Glutamatergic neuron (in vitro differentiated cells): Measurements from ENCODE around the gene C22orf39. TPM values are rescaled to one million over a fixed set of nuclear protein-coding genes. Genes with fewer than 3 reads are reported as not detected.
"Not testable (repeated sequence)": the region's sequence is repeated elsewhere in the genome, so short reads cannot be mapped to it uniquely, and the experiment has no call there.

Experiments
- DNase-seq: peaks from one replicate; pipeline ENCODE4 v3.0.0; 2022
- H3K27ac Mint-ChIP-seq: one replicate; pipeline ENCODE4 v1.8.0; 2020; ENCODE audit warnings: mild to moderate bottlenecking, mixed read lengths, inconsistent platforms; ENCODE audit not compliant: unreplicated experiment
- H3K27me3 Mint-ChIP-seq: one replicate; pipeline ENCODE4 v1.8.0; 2020; ENCODE audit warnings: mild to moderate bottlenecking, moderate library complexity, mixed read lengths, inconsistent platforms; ENCODE audit not compliant: unreplicated experiment
- H3K36me3 Mint-ChIP-seq: one replicate; pipeline ENCODE4 v1.8.0; 2020; ENCODE audit warnings: mild to moderate bottlenecking, mixed read lengths, inconsistent platforms; ENCODE audit not compliant: unreplicated experiment
- H3K4me1 Mint-ChIP-seq: one replicate; pipeline ENCODE4 v1.8.0; 2020; ENCODE audit warnings: mild to moderate bottlenecking, low read depth, mixed read lengths, inconsistent platforms; ENCODE audit not compliant: unreplicated experiment
- H3K4me3 Mint-ChIP-seq: one replicate; pipeline ENCODE4 v1.8.0; 2020; ENCODE audit warnings: mild to moderate bottlenecking, mixed read lengths, inconsistent platforms; ENCODE audit not compliant: unreplicated experiment
- H3K9me3 Mint-ChIP-seq: one replicate; pipeline ENCODE4 v1.8.0; 2020; ENCODE audit warnings: mild to moderate bottlenecking, moderate library complexity, mixed read lengths, inconsistent platforms; ENCODE audit not compliant: unreplicated experiment
- CTCF ChIP-seq: fragments of 200-600 bp; sonication (generic); IDR thresholded peaks from one replicate; pipeline ENCODE4 v1.5.0; 2021; ENCODE audit not compliant: partially characterized antibody, unreplicated experiment
- total RNA-seq: library from RNA; stranded (reverse); fragmentation: NEBNext Ultra II Directional; extraction: Animal tissue kit (Norgen Biotek cat#: 25700); gene quantifications from one replicate; pipeline ENCODE4 v1.2.1, GENCODE V29; 2021; ENCODE audit not compliant: unreplicated experiment

Gene C22orf39
- total RNA-seq, 1 donor from 2014 or later, result 47.7 TPM

- Mint-ChIP-seq H3K9me3 (peaks cover 8% of the 10 kb centered on the region), H3K27ac (peak overlapping the region; percentile 38), H3K27me3 (peaks cover 11% of the 10 kb centered on the region), H3K4me3 (peak overlapping the region; percentile 74), H3K4me1 (peaks cover 23% of the 10 kb centered on the region), H3K36me3 (peaks cover 2% of the 10 kb centered on the region)
- no peak for TF ChIP-seq CTCF
- no peak for DNase-seq
These were observed 1.9 kb upstream of the C22orf39 start for GRCh38 chr22:19449422-19449767.

GRCh38 chr22:19448739-19449421 lies 1.4 kb upstream of the C22orf39 start:
- Mint-ChIP-seq H3K27ac (peak overlapping the region; percentile 100), H3K36me3 (peaks cover 4% of the 10 kb centered on the region), H3K4me3 (peak overlapping the region; percentile 94), H3K4me1 (peaks cover 25% of the 10 kb centered on the region), H3K9me3 (peaks cover 8% of the 10 kb centered on the region), H3K27me3 (peaks cover 11% of the 10 kb centered on the region)
- no peak for DNase-seq
- TF ChIP-seq CTCF, result no peak

GRCh38 chr22:19448076-19448607 lies 631 bp upstream of the C22orf39 start:
- DNase-seq, result peak; percentile 65
- TF ChIP-seq CTCF, result no peak
- Mint-ChIP-seq H3K9me3 (peaks cover 8% of the 10 kb centered on the region), H3K36me3 (peaks cover 4% of the 10 kb centered on the region), H3K4me1 (peaks cover 28% of the 10 kb centered on the region), H3K27ac (peak overlapping the region; percentile 100), H3K27me3 (peaks cover 11% of the 10 kb centered on the region), H3K4me3 (peak overlapping the region; percentile 94)

- Mint-ChIP-seq H3K9me3 (peaks cover 8% of the 10 kb centered on the region), H3K36me3 (peaks cover 4% of the 10 kb centered on the region), H3K4me3 (peak overlapping the region; percentile 99), H3K27ac (peak overlapping the region; percentile 96), H3K4me1 (peaks cover 31% of the 10 kb centered on the region), H3K27me3 (peaks cover 10% of the 10 kb centered on the region)
- DNase-seq, result no peak
- no peak for TF ChIP-seq CTCF
These were observed 745 bp downstream of the C22orf39 start for GRCh38 chr22:19446603-19447329.

GRCh38 chr22:19445279-19445982 lies 2.1 kb downstream of the C22orf39 start:
- not testable (repeated sequence) for H3K9me3 Mint-ChIP-seq
- H3K4me3 Mint-ChIP-seq, result peak overlapping the region; percentile 36

More at GRCh38 chr22:19445279-19445982, 2.1 kb downstream of the C22orf39 start:
- H3K36me3 Mint-ChIP-seq, H3K27ac Mint-ChIP-seq, DNase-seq, H3K27me3 Mint-ChIP-seq: not testable (repeated sequence)
- H3K4me1 Mint-ChIP-seq, result peaks cover 31% of the 10 kb centered on the region
